Testis (tissue), 3 donors: ENCODE results near the gene TMEM208. TPM values are rescaled to one million over a fixed set of nuclear protein-coding genes. Genes with fewer than 3 reads are reported as not detected.

Experiments
- DNase-seq: peaks from one replicate; pipeline ENCODE4 v3.0.0-alpha.2; 2019
- H3K27ac ChIP-seq, 2 donors: fragments of 200-600 bp; sonication (generic); one replicate each; pipeline ENCODE4 v1.5.1; 2019
- H3K27me3 ChIP-seq: fragments of 200-600 bp; sonication (generic); one replicate; pipeline ENCODE4 v1.5.1; 2019
- H3K36me3 ChIP-seq: fragments of 200-600 bp; sonication (generic); one replicate; pipeline ENCODE4 v1.5.1; 2017; ENCODE audit warnings: low read depth; ENCODE audit errors: missing control alignments
- H3K4me1 ChIP-seq: fragments of 200-600 bp; sonication (generic); one replicate; pipeline ENCODE4 v1.5.1; 2019
- H3K4me3 ChIP-seq, 2 donors: fragments of 200-600 bp; sonication (generic); one replicate each; pipeline ENCODE4 v1.5.1; 2017 to 2019
- H3K9me3 ChIP-seq: fragments of 200-600 bp; sonication (generic); one replicate; pipeline ENCODE4 v1.5.1; 2017
- CTCF ChIP-seq, 3 experiments: fragments of 450-650 bp in 2 of 3; fragments of 200-600 bp in 1 of 3; sonication (generic) in 1 of 3; IDR thresholded peaks; one replicate each; pipeline ENCODE4 v1.5.1; 2016 to 2019; ENCODE audit warnings: antibody characterized with exemption in 3 of 3, mild to moderate bottlenecking in 2 of 3, moderate library complexity in 1 of 3
- POLR2A ChIP-seq: fragments of 450-650 bp; IDR thresholded peaks from one replicate; pipeline ENCODE4 v1.6.1; 2017; ENCODE audit warnings: antibody characterized with exemption, mild to moderate bottlenecking, moderate library complexity
- WGBS, 2 donors: methylation state at CpG; one replicate each; pipeline ENCODE4 v1.1.5; 2018; 5-methylcytosine and 5-hydroxymethylcytosine counted together
- intact Hi-C: fragments of 100-400 bp; cut with DNase I; formaldehyde crosslinking; loops from one replicate; pipeline ENCODE4 v1.15.1; 2023; ENCODE audit warnings: low total_unique reads
- polyA plus RNA-seq: library from polyadenylated mRNA; stranded (reverse); fragments of 350-450 nt; fragmentation: Illumina TruSeq; extraction: RNeasy Lipid Tissue Mini Kit (QIAGEN cat#74804); gene quantifications from one replicate; pipeline ENCODE4 v1.2.3, GENCODE V29; 2014; ENCODE audit warnings: low read depth, low replicate concordance; ENCODE audit not compliant: insufficient read depth
- total RNA-seq, 2 donors: library from RNA; depleted of rRNA; stranded (reverse); fragments of >200 nt; gene quantifications; one replicate each; pipeline ENCODE4 v1.2.3, GENCODE V29; 2016

Gene TMEM208
- total and polyA plus RNA-seq, 3 donors from 2014 or later: 55.6 to 66.8 (median 57.4) TPM

GRCh38 chr16:67215706-67216105 is 11.2 kb upstream of the TMEM208 start:
- no peaks in the 10 kb centered on the region for H3K27me3 ChIP-seq
- WGBS, 2 donors: 82% methylated on average over 5 of the region's 5 CpGs
- H3K4me1 ChIP-seq: no peaks in the 10 kb centered on the region
- TF ChIP-seq POLR2A (no peak), CTCF (IDR thresholded peaks at IDR 0.05) (no peak)
- no peak for DNase-seq
- H3K4me3 ChIP-seq: no peak overlapping the region
- intact Hi-C loops: no loop called here
- H3K9me3 ChIP-seq: no peaks in the 10 kb centered on the region
- H3K27ac ChIP-seq: no peak overlapping the region
- no peaks in the 10 kb centered on the region for H3K36me3 ChIP-seq

- DNase-seq: no peak
- intact Hi-C loops: no loop called here
- H3K9me3 ChIP-seq: no peaks in the 10 kb centered on the region
- H3K27ac ChIP-seq: no peak overlapping the region
- TF ChIP-seq POLR2A (no peak), CTCF (IDR thresholded peaks at IDR 0.05) (no peak)
- H3K4me1 ChIP-seq: no peaks in the 10 kb centered on the region
- H3K27me3 ChIP-seq: no peaks in the 10 kb centered on the region
- H3K4me3 ChIP-seq: no peak overlapping the region
- no peaks in the 10 kb centered on the region for H3K36me3 ChIP-seq
- WGBS, 2 donors: 75% methylated on average over 18 of the region's 18 CpGs
Measured at GRCh38 chr16:67216612-67217490, 10.1 kb upstream of the TMEM208 start.

GRCh38 chr16:67223992-67224391 is 2.9 kb upstream of the TMEM208 start:
- Histone ChIP-seq H3K4me3 (no peak overlapping the region), H3K36me3 (no peaks in the 10 kb centered on the region), H3K4me1 (peaks cover 11% of the 10 kb centered on the region), H3K27me3 (no peaks in the 10 kb centered on the region), H3K27ac (no peak overlapping the region), H3K9me3 (no peaks in the 10 kb centered on the region)
- no peak for DNase-seq
- TF ChIP-seq CTCF (IDR thresholded peaks at IDR 0.05) (no peak), POLR2A (no peak)
- intact Hi-C loops: no loop called here
- 75 to 81% methylated on average over 3 of the region's 3 CpGs for WGBS, 2 donors

- 2 to 5% methylated on average over 12 of the region's 12 CpGs for WGBS, 2 donors
- Histone ChIP-seq H3K4me1 (peaks cover 11% of the 10 kb centered on the region), H3K9me3 (no peaks in the 10 kb centered on the region), H3K36me3 (no peaks in the 10 kb centered on the region), H3K4me3 (peak overlapping the region; percentile 93 to 97), H3K27ac (peak overlapping the region; percentile 53 to 81), H3K27me3 (no peaks in the 10 kb centered on the region)
- intact Hi-C loops: no loop called here
- no peak for TF ChIP-seq POLR2A
- TF ChIP-seq CTCF (IDR thresholded peaks at IDR 0.05): no peak
- no peak for DNase-seq
Measured at GRCh38 chr16:67226295-67226803, 581 bp upstream of the TMEM208 start.
